Pulmonary artery endothelial cell (primary cell): ENCODE data around the gene SCUBE1. TPM values are rescaled to one million over a fixed set of nuclear protein-coding genes. Genes with fewer than 3 reads are reported as not detected.
"Not testable (repeated sequence)": the region's sequence is repeated elsewhere in the genome, so short reads cannot be mapped to it uniquely, and the experiment has no call there.

Experiments
- DNase-seq: peaks from one replicate; pipeline ENCODE4 v3.0.0-alpha.2; 2011; ENCODE audit warnings: low read depth, low spot score
- total RNA-seq: library from RNA; depleted of rRNA; stranded (reverse); fragments of >200 nt; gene quantifications from 2 replicates; pipeline ENCODE4 v1.2.3, GENCODE V29; 2014

The SCUBE1 gene
- total RNA-seq, 1 donor from 2014 or later, result not detected

DNA sequence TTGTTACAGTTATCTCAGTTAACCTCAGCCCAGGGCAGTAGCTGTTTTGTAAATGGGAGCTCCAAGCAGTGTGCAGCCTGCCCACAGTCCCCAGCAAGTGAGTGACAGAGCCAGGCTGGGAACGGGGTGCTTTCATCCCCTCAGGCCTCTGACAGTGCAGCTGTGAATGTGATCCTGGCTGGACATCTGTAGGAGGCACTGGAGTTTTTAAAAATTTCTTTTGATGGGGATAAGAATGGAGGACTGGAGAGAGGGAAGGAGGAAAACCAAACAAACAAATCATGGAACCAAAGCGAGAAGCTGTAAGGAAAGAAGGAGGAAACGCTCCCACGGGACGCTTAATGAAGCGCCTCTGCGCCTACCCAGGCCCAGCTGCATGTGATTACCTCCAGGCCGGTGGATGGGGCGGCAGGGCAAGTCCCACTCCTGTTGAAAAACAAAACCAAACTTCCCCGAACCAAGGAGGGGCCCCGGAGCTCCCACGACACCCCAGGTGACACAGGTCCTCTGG is 40.6 kb downstream of the SCUBE1 start:
- DNase-seq, result no peak

- no peak for DNase-seq
These were observed 41.3 kb downstream of the SCUBE1 start for GRCh38 chr22:43301866-43302265.

GRCh38 chr22:43300891-43301676 is 42.1 kb downstream of the SCUBE1 start:
- DNase-seq, result no peak

GRCh38 chr22:43299736-43300135 is 43.4 kb downstream of the SCUBE1 start:
- DNase-seq, result no peak

GRCh38 chr22:43298062-43298801 is 44.9 kb downstream of the SCUBE1 start:
- DNase-seq, result no peak

- DNase-seq, result no peak
These were observed 45.7 kb downstream of the SCUBE1 start for GRCh38 chr22:43297270-43298061.

- DNase-seq, result no peak
These were observed 46.8 kb downstream of the SCUBE1 start for GRCh38 chr22:43296276-43296902.

- DNase-seq, result no peak
These were observed 47.5 kb downstream of the SCUBE1 start for GRCh38 chr22:43295660-43296059.

GRCh38 chr22:43295173-43295572 is 48.0 kb downstream of the SCUBE1 start:
- DNase-seq, result no peak

GRCh38 chr22:43293655-43294392 is 49.3 kb downstream of the SCUBE1 start:
- no peak for DNase-seq

GRCh38 chr22:43293259-43293654 is 49.9 kb downstream of the SCUBE1 start:
- DNase-seq, result no peak

DNA sequence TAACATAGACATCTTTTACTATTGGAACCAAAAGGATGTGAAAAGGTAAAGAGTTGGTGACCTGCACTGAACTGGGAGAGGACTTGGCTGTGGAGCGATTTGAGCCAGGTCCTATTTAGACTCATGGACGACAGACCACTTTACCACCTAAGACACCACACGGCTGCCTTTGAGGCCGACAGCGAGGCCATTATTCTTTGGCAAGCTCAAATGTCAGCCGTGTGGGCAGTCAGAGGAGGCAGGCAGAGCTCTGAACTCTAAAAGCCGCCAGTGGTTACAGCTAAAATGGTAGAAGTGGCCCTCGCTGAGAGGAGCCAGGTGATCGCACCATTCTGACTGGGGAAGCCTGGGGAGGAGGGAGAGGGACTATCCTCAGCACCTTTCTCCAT is 50.5 kb downstream of the SCUBE1 start:
- DNase-seq, result no peak

DNA sequence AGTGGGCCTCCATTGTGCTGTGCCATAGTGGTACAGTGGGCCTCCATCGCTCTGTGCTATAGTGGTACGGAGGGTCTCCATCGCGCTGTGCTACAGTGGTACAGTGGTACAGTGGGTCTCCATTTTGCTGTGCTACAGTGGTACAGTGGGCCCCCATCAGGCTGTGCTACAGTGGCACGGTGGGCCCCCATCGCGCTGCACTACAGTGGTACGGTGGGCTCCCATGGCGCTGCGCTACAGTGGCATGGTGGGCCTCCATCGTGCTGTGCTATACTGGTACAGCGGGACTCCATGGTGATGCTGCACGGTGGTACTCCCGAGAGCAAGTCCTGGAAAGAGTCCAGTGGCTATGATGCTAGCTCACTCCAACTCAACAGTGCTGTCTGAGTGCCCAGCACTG is 51.8 kb downstream of the SCUBE1 start:
- DNase-seq, result no peak

GRCh38 chr22:43289976-43290721 is 53.0 kb downstream of the SCUBE1 start:
- no peak for DNase-seq

- no peak for DNase-seq
These were observed 53.6 kb downstream of the SCUBE1 start for GRCh38 chr22:43289531-43289963.

- no peak for DNase-seq
These were observed 54.3 kb downstream of the SCUBE1 start for GRCh38 chr22:43288807-43289420.

GRCh38 chr22:43288378-43288777 is 54.8 kb downstream of the SCUBE1 start:
- DNase-seq, result no peak

- no peak for DNase-seq
These were observed 55.7 kb downstream of the SCUBE1 start for GRCh38 chr22:43287441-43287840.

DNA sequence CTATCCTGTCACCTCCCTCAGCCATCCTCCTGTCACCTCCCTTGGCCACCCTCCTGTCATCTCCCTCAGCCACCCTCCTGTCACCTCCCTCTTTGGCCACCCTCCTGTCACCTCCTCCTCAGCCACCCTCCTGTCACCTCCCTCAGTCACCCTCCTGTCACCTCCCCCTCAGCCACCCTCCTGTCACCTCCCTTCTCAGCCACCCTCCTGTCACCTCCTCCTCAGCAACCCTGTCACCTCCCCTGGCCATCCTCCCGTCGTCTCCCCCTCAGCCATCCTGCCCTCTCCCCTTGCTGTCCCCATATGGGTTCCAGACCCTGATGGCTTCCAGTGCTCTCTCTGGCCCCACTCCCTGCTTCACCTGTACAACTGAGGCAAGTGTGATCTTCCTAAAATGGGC is 61.8 kb downstream of the SCUBE1 start:
- DNase-seq, result no peak

DNA sequence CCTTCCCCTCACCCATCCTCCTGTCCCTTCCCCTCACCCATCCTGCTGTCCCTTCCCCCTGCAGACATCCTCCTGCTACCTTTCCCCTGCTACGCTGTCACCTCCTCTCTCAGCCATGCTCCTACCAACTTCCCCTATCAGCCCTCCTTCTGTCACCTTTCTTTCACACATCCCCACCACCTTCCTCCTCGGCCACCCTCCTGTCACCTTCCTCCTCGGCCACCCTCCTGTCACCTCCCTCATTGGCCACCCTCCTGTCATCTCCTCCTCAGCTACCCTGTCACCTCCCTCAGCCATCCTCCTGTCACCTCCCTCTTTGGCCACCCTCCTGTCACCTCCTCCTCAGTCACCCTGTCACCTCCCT is 62.7 kb downstream of the SCUBE1 start:
- DNase-seq, result not testable (repeated sequence)
